Activated B cell treated with CpG ODN at 0.5 μM for 24 hours (primary cell): ENCODE results near the gene ZCCHC10. TPM values are rescaled to one million over a fixed set of nuclear protein-coding genes. Genes with fewer than 3 reads are reported as not detected.
"Not testable (repeated sequence)": the region's sequence is repeated elsewhere in the genome, so short reads cannot be mapped to it uniquely, and the experiment has no call there.

Experiments used
- ATAC-seq: fragments of 200-7000 bp; cut with Tn5 transposase; one replicate; pipeline ENCODE4 v1.10.0; 2021; ENCODE audit warnings: low read depth, mild to moderate bottlenecking, moderate library complexity
- CTCF ChIA-PET: fragments of 350-600 bp; sonication (Branson Sonifier 250); formaldehyde crosslinking; loops from one replicate; lab custom pipeline; 2021; ENCODE audit warnings: antibody characterized with exemption; lab: Charles Lee
- POLR2A ChIA-PET: fragments of 350-600 bp; sonication (Branson Sonifier 250); formaldehyde crosslinking; loops from one replicate; lab custom pipeline; 2021; ENCODE audit warnings: antibody characterized with exemption; lab: Charles Lee
- DNase-seq: peaks from one replicate; pipeline ENCODE4 v3.0.0; 2022
- H3K27ac Mint-ChIP-seq: one replicate; pipeline ENCODE4 v1.8.0; 2020; ENCODE audit warnings: mixed read lengths
- H3K27me3 Mint-ChIP-seq: one replicate; pipeline ENCODE4 v1.8.0; 2021; ENCODE audit warnings: mixed read lengths
- H3K36me3 Mint-ChIP-seq: one replicate; pipeline ENCODE4 v1.8.0; 2021; ENCODE audit warnings: low read depth, mixed read lengths
- H3K4me1 Mint-ChIP-seq: one replicate; pipeline ENCODE4 v1.8.0; 2021; ENCODE audit warnings: mixed read lengths
- H3K4me3 Mint-ChIP-seq: one replicate; pipeline ENCODE4 v1.8.0; 2020; ENCODE audit warnings: mild to moderate bottlenecking, mixed read lengths
- H3K9me3 Mint-ChIP-seq: one replicate; pipeline ENCODE4 v1.8.0; 2020; ENCODE audit warnings: mixed read lengths
- CTCF ChIP-seq: fragments of 200-600 bp; IDR thresholded peaks from one replicate; pipeline ENCODE4 v1.8.0; 2022; ENCODE audit warnings: antibody characterized with exemption, mild to moderate bottlenecking
- intact Hi-C: fragments of 100-400 bp; cut with micrococcal nuclease; formaldehyde crosslinking; loops from one replicate; pipeline ENCODE4 v1.15.1; 2024
- total RNA-seq: library from RNA; stranded (reverse); gene quantifications from 2 replicates; pipeline ENCODE4 v1.2.3, GENCODE V29; 2022

Gene ZCCHC10
- total RNA-seq, 1 donor from 2014 or later: 32.6 TPM

GRCh38 chr5:132963171-132964104 is 62.9 kb downstream of the ZCCHC10 start, which contains the start of gene AFF4:
AFF4 (minus strand) TSS chr5:132963634; CDS start chr5:132937189, 26,445 bp downstream.
- H3K9me3 Mint-ChIP-seq: no peaks in the 10 kb centered on the region
- ChIA-PET POLR2A (interaction anchor here (0.5 to 4.7 kb wide), 36 partner anchors 21 to 1775 kb away, joined by 3 to 95 read pairs (median 4); partner anchors contain the start of genes CAMLG, GDF9, HSPA4 and KIF3A), CTCF (interaction anchor here (0.9 to 1.4 kb wide), 2 partner anchors 20 to 88 kb away, joined by 3 read pairs; partner anchors contain the start of gene HSPA4)
- ATAC-seq (peak; percentile 86), DNase-seq (peak; percentile 94)
- intact Hi-C loops: loop anchor here (1.0 to 5.0 kb wide), 8 partner anchors 63 to 1684 kb away; partner anchors contain the start of genes GDF9, KIF3A, SEC24A and UQCRQ
- peak within 1 kb of the TSS; percentile 94 for H3K27ac Mint-ChIP-seq
- peak within 1 kb of the TSS; percentile 94 for H3K4me3 Mint-ChIP-seq
- peaks cover 37% of the 10 kb centered on the region for H3K4me1 Mint-ChIP-seq
- no peaks in the 10 kb centered on the region for H3K27me3 Mint-ChIP-seq
- no peak for TF ChIP-seq CTCF
- H3K36me3 Mint-ChIP-seq: peaks cover 17% of the 10 kb centered on the region

- H3K36me3 Mint-ChIP-seq: peaks cover 19% of the 10 kb centered on the region
- H3K4me3 Mint-ChIP-seq: peak overlapping the region; percentile 94
- CTCF ChIA-PET: interaction anchor here (1.4 kb wide), 1 partner anchor 19 kb away, joined by 3 read pairs; no protein-coding TSS in a partner anchor
- no peak for ATAC-seq
- H3K27ac Mint-ChIP-seq: peak overlapping the region; percentile 94
- H3K27me3 Mint-ChIP-seq: no peaks in the 10 kb centered on the region
- H3K9me3 Mint-ChIP-seq: no peaks in the 10 kb centered on the region
- TF ChIP-seq CTCF: no peak
- POLR2A ChIA-PET: interaction anchor here (0.6 to 4.7 kb wide), 21 partner anchors 24 to 1776 kb away, joined by 3 to 95 read pairs (median 4); partner anchors contain the start of genes CAMLG, GDF9, HSPA4 and PPP2CA
- H3K4me1 Mint-ChIP-seq: peaks cover 38% of the 10 kb centered on the region
- no peak for DNase-seq
- intact Hi-C loops: loop anchor here (1.0 to 5.0 kb wide), 8 partner anchors 64 to 1685 kb away; partner anchors contain the start of genes GDF9, KIF3A, SEC24A and UQCRQ
Measured at GRCh38 chr5:132962429-132963021, 63.8 kb downstream of the ZCCHC10 start.

- H3K27ac Mint-ChIP-seq: peak overlapping the region; percentile 94
- ChIA-PET CTCF (no interaction called here), POLR2A (interaction anchor here (0.6 to 4.7 kb wide), 8 partner anchors 33 to 999 kb away, joined by 3 to 95 read pairs (median 13); partner anchors contain the start of genes GDF9, HSPA4, UQCRQ and ZCCHC10)
- H3K4me3 Mint-ChIP-seq: peak overlapping the region; percentile 94
- no peaks in the 10 kb centered on the region for H3K27me3 Mint-ChIP-seq
- TF ChIP-seq CTCF: no peak
- intact Hi-C loops: loop anchor here (2.0 to 5.0 kb wide), 3 partner anchors 225 to 1685 kb away; partner anchors contain the start of genes KIF3A and SEC24A
- H3K9me3 Mint-ChIP-seq: no peaks in the 10 kb centered on the region
- peaks cover 38% of the 10 kb centered on the region for H3K4me1 Mint-ChIP-seq
- ATAC-seq (no peak), DNase-seq (no peak)
- H3K36me3 Mint-ChIP-seq: peaks cover 19% of the 10 kb centered on the region
Measured at GRCh38 chr5:132961887-132962286, 64.5 kb downstream of the ZCCHC10 start.

GRCh38 chr5:132961123-132961815 is 65.1 kb downstream of the ZCCHC10 start:
- ATAC-seq, H3K9me3 Mint-ChIP-seq, H3K27ac Mint-ChIP-seq, DNase-seq, CTCF ChIA-PET, H3K27me3 Mint-ChIP-seq: not testable (repeated sequence)
- peaks cover 39% of the 10 kb centered on the region for H3K4me1 Mint-ChIP-seq
- intact Hi-C loops: loop anchor here (5.0 kb wide), 2 partner anchors 436 to 1686 kb away; partner anchors contain the start of gene SEC24A
- peaks cover 22% of the 10 kb centered on the region for H3K36me3 Mint-ChIP-seq
- H3K4me3 Mint-ChIP-seq: peak overlapping the region; percentile 94
- POLR2A ChIA-PET: interaction anchor here (4.7 kb wide), 1 partner anchor 91 kb away, joined by 95 read pairs; the partner anchor contains the start of gene HSPA4

- H3K9me3 Mint-ChIP-seq, CTCF ChIA-PET, ATAC-seq, H3K27ac Mint-ChIP-seq, DNase-seq, H3K27me3 Mint-ChIP-seq, H3K4me3 Mint-ChIP-seq, intact Hi-C loops: not testable (repeated sequence)
- Mint-ChIP-seq H3K4me1 (peaks cover 52% of the 10 kb centered on the region), H3K36me3 (peaks cover 40% of the 10 kb centered on the region)
- POLR2A ChIA-PET: interaction anchor here (0.6 kb wide), 1 partner anchor 17 kb away, joined by 3 read pairs; no protein-coding TSS in a partner anchor
Measured at GRCh38 chr5:132956166-132956799, 70.1 kb downstream of the ZCCHC10 start.
